Erythroblast (primary cell): ENCODE measurements around the gene ZPLD1.

Experiments used
- DNase-seq, 2 experiments: peaks; one replicate each; lab custom pipeline; 2025; lab: John Stamatoyannopoulos, UW
- GATA1 ChIP-seq: IDR thresholded peaks from 2 replicates; pipeline ENCODE4 v1.6.1; 2011; ENCODE audit warnings: low read depth, mild to moderate bottlenecking, control low read depth, low read length, moderate library complexity
- POLR2A ChIP-seq: IDR thresholded peaks from 2 replicates; pipeline ENCODE4 v1.6.1; 2011; ENCODE audit warnings: mild to moderate bottlenecking, low read length

ZPLD1 gene

GRCh38 chr3:102447272-102447671 lies 12.5 kb downstream of the ZPLD1 start:
- DNase-seq: no peak

DNA sequence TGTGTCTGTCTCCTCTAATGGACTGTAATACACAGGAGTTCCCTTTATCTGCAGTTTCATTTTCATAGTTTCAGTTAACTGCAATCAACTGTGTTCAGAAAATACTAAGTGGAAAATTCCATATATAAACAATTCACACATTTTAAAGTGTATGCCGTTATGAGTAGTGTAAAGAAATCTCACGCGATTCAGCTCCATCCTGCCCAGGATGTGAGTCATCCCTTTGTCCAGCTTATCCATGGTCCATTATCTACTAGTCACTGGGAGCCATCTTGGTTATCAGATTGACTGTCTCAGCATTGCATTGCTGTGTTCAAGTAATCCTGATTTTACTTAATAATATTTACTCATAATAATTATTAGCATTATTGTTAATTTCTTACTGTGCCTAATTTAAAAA lies 14.5 kb downstream of the ZPLD1 start:
- TF ChIP-seq POLR2A (no peak), GATA1 (no peak)
- no peak for DNase-seq

More at GRCh38 chr3:102447272-102447671, 12.5 kb downstream of the ZPLD1 start:
- TF ChIP-seq POLR2A: no peak
- TF ChIP-seq GATA1: no peak

DNA sequence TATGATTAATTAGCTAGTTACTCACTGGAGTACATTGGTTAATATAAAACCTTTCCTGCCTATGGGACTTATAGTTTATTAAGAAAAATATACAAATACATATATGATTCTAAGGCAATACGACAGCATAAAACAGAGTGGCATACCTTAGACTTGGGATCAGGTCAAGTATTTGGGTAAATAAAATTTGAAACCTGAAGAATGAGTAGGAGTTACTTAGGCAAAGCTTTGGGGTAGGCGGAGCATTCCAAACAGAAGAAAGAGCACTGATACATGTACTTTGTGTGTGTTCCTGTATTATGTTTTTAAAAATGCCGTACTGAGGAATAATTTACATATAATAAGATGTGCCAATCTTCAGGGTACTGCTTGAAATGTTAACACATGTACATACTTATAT lies 15.1 kb downstream of the ZPLD1 start:
- no peak for TF ChIP-seq POLR2A
- no peak for TF ChIP-seq GATA1
- DNase-seq: no peak

DNA sequence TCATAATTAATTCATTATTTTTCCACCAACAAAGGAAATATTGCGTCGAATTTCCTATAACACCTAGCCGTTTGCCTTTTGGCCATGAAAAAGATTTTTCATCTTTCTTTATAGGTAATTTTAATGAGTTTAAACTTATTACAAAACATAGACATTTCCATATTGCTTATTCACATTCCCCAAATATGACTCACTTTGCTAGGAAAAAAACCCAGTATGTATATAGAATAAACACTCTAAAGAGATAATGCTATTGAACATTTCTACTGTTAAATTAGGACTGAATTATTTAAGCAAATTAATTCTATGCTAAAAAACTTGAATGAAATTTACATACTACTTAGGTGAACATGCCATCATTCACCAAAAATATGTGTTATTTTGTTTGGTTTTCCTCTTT lies 16.2 kb downstream of the ZPLD1 start:
- TF ChIP-seq GATA1: no peak
- TF ChIP-seq POLR2A: no peak
- no peak for DNase-seq

DNA sequence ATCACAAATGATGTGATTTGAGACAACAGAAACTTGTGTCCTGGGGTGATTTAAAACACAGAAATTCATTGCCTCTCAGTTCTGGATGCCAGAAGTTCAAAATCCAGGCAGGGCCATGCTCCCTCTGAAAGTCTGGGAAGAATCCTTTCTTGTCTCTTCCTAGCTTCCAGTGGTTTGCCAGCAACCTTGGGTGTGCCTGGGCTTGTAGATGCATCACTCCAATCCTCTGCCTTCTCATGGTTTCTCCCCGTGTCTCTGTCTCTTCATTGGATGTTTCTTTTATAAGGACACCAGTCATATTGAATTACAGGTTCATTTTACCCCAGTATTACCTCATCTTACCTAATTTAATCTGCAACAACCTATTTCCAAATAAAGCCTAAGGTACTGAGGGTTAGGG lies 16.7 kb downstream of the ZPLD1 start:
- TF ChIP-seq GATA1 (no peak), POLR2A (no peak)
- DNase-seq: no peak

GRCh38 chr3:102454181-102454580 lies 19.4 kb downstream of the ZPLD1 start:
- DNase-seq: no peak
- TF ChIP-seq POLR2A: no peak
- TF ChIP-seq GATA1: no peak

- DNase-seq: no peak
- TF ChIP-seq POLR2A (no peak), GATA1 (no peak)
These were observed 22.8 kb downstream of the ZPLD1 start for GRCh38 chr3:102457644-102458043.

DNA sequence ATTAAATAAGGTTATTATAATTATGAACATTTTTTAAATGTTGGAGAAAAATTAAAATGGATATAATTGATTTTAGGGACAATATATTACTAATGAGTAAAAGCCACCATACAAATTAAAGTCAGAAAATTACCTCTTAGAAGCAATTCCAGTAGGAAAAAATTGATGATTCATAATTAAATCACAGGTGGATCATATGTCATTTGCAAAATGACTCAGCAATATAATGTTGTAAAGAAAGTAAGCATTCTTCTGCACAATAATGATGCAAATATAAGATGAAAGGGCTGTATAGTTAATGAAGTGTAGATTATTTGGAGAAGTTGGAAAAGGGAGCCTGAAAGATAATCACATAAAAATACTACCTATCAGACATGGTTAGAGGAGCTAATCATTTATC lies 25.8 kb downstream of the ZPLD1 start:
- DNase-seq: no peak
- TF ChIP-seq GATA1 (no peak), POLR2A (no peak)

GRCh38 chr3:102464261-102464660 lies 29.4 kb downstream of the ZPLD1 start:
- DNase-seq: no peak
- TF ChIP-seq GATA1 (no peak), POLR2A (no peak)

DNA sequence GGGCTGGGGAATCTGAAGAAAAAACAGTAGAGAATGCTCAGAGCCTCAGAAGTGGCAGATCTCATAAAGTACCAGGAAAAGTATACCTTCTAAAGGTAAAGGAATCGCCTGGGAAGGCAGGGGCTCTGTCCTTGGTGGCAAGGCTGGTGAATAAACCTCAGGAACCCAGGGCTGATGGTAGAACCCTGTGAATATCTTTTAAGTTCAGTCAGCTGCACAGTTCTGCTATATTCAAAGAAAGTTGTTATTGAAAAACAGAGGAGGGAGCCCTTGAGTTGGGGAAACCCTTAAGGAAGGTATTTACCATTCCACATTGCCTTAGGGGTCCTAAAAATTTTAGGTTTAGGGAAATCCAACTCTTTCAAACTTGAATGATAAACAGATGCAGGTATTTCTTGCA lies 31.2 kb downstream of the ZPLD1 start:
- no peak for DNase-seq
- no peak for TF ChIP-seq POLR2A
- no peak for TF ChIP-seq GATA1

DNA sequence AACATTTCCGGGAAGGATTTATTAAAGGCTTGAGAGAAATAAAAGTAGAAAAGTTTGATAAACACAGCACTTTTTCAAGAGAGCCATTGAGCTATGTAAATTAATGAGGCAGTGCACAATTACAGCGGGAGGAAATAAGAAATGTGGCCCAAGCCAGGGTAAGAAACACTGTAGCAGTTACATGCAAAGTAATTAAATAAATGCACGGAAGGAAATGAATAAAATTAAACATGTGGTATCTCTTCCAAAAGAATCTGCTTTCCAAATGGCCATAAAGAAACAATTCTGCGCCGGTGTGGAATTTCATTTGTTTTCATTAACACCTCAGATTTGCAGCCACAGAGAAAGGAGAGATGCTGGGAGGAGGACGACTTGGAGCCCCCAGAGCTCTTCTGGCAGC lies 35.3 kb downstream of the ZPLD1 start:
- DNase-seq: no peak
- TF ChIP-seq POLR2A (no peak), GATA1 (no peak)

DNA sequence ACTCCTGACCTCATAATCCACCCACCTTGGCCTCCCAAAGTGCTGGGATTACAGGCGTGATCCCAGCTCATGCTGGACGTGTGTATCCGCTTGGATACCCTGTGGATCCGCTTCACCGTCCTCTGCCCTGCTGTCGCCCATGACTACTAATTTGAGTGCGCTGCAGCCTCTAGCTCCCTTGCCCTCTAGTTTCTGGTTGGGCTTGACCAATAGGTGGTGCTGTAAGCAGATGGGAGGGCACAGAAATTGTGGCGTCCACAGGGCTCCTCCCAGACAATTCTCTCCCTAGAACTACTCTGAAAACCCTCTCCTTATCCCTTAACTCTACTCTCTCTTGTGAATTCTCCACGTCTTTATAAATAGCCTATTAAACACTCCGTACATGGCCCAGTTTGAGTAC lies 36.2 kb downstream of the ZPLD1 start:
- peak in 1 of 2 experiments; percentile 1 for DNase-seq
- no peak for TF ChIP-seq POLR2A
- no peak for TF ChIP-seq GATA1

- DNase-seq: no peak
- TF ChIP-seq GATA1 (no peak), POLR2A (no peak)
These were observed 36.7 kb downstream of the ZPLD1 start for GRCh38 chr3:102471491-102471890.

GRCh38 chr3:102473648-102474047 lies 38.8 kb downstream of the ZPLD1 start:
- no peak for TF ChIP-seq POLR2A
- no peak for DNase-seq

- TF ChIP-seq GATA1: no peak
- no peak for TF ChIP-seq POLR2A
- no peak for DNase-seq
These were observed 39.4 kb downstream of the ZPLD1 start for GRCh38 chr3:102474207-102474606.

GRCh38 chr3:102476198-102476597 lies 41.4 kb downstream of the ZPLD1 start:
- TF ChIP-seq GATA1 (no peak), POLR2A (no peak)
- DNase-seq: no peak

- no peak for TF ChIP-seq POLR2A
- TF ChIP-seq GATA1: no peak
- DNase-seq: no peak
These were observed 43.3 kb downstream of the ZPLD1 start for GRCh38 chr3:102478160-102478559.
